Trophoblast cell (in vitro differentiated cells and primary cell): ENCODE measurements around the gene ZNF714.

ENCODE experiments used
- DNase-seq, 2 donors: peaks; one replicate each; pipeline ENCODE4 v3.0.0-alpha.2; 2016
- H2AFZ ChIP-seq: 2 replicates; pipeline ENCODE4 v1.6.1; 2013; ENCODE audit warnings: low read length, moderate library complexity, mild to moderate bottlenecking; ENCODE audit not compliant: insufficient read depth, poor library complexity
- H2AK5ac ChIP-seq: 2 replicates; pipeline ENCODE4 v1.6.1; 2013; ENCODE audit warnings: mild to moderate bottlenecking, low read length
- H2BK120ac ChIP-seq: 2 replicates; pipeline ENCODE4 v1.6.1; 2013; ENCODE audit warnings: low read length, mild to moderate bottlenecking, moderate library complexity; ENCODE audit not compliant: insufficient read depth, poor library complexity
- H2BK12ac ChIP-seq: 2 replicates; pipeline ENCODE4 v1.6.1; 2013; ENCODE audit warnings: mild to moderate bottlenecking, low read length, moderate library complexity
- H2BK5ac ChIP-seq: 2 replicates; pipeline ENCODE4 v1.6.1; 2013; ENCODE audit warnings: low read length, low read depth, moderate library complexity, mild to moderate bottlenecking; ENCODE audit not compliant: poor library complexity
- H3K14ac ChIP-seq: 2 replicates; pipeline ENCODE4 v1.6.1; 2013; ENCODE audit warnings: mild to moderate bottlenecking, low read length
- H3K18ac ChIP-seq: 2 replicates; pipeline ENCODE4 v1.6.1; 2013; ENCODE audit warnings: mild to moderate bottlenecking, low read length
- H3K23ac ChIP-seq: 2 replicates; pipeline ENCODE4 v1.6.1; 2013; ENCODE audit warnings: low read length
- H3K27ac ChIP-seq: 2 replicates; pipeline ENCODE4 v1.5.1; 2013; ENCODE audit warnings: low read depth, mild to moderate bottlenecking, inconsistent platforms, low read length, moderate library complexity
- H3K27me3 ChIP-seq: 2 replicates; pipeline ENCODE4 v1.6.1; 2013; ENCODE audit warnings: inconsistent platforms, mild to moderate bottlenecking, low read length, moderate library complexity; ENCODE audit not compliant: insufficient read depth
- H3K36me3 ChIP-seq, 2 experiments: 1 replicate in 1 of 2; 2 replicates in 1 of 2; pipeline ENCODE4 v1.6.1; 2013; ENCODE audit warnings: low read length in 2 of 2, mild to moderate bottlenecking in 2 of 2, moderate library complexity in 1 of 2; ENCODE audit not compliant: insufficient read depth in 2 of 2, control insufficient read depth in 1 of 2
- H3K4ac ChIP-seq: 2 replicates; pipeline ENCODE4 v1.6.1; 2013; ENCODE audit warnings: low read depth, mild to moderate bottlenecking, low read length, moderate library complexity
- H3K4me1 ChIP-seq, 2 experiments: 1 replicate in 1 of 2; 2 replicates in 1 of 2; pipeline ENCODE4 v1.6.1; 2013; ENCODE audit warnings: low read length in 2 of 2, mild to moderate bottlenecking in 2 of 2, moderate library complexity in 1 of 2; ENCODE audit not compliant: insufficient read depth in 2 of 2, control insufficient read depth in 1 of 2
- H3K4me2 ChIP-seq: 2 replicates; pipeline ENCODE4 v1.6.1; 2013; ENCODE audit warnings: inconsistent platforms, mild to moderate bottlenecking, low read length, moderate library complexity
- H3K4me3 ChIP-seq: 2 replicates; pipeline ENCODE4 v1.5.1; 2013; ENCODE audit warnings: mild to moderate bottlenecking, low read depth, low read length, inconsistent platforms
- H3K79me1 ChIP-seq: one replicate; pipeline ENCODE4 v1.6.1; 2013; ENCODE audit warnings: low read length
- H3K79me2 ChIP-seq: 2 replicates; pipeline ENCODE4 v1.6.1; 2013; ENCODE audit warnings: low read length, mild to moderate bottlenecking; ENCODE audit not compliant: control insufficient read depth, insufficient read depth, poor library complexity
- H3K9ac ChIP-seq: 2 replicates; pipeline ENCODE4 v1.6.1; 2013; ENCODE audit warnings: mild to moderate bottlenecking, low read length
- H3K9me3 ChIP-seq: 2 replicates; pipeline ENCODE4 v1.6.1; 2013; ENCODE audit warnings: low read depth, mild to moderate bottlenecking, control low read depth, inconsistent platforms, low read length; ENCODE audit not compliant: insufficient read depth
- H4K12ac ChIP-seq: 2 replicates; pipeline ENCODE4 v1.6.1; 2013; ENCODE audit warnings: low read depth, mild to moderate bottlenecking, low read length, moderate library complexity
- H4K8ac ChIP-seq: 2 replicates; pipeline ENCODE4 v1.6.1; 2013; ENCODE audit warnings: low read depth, mild to moderate bottlenecking, low read length, moderate library complexity
- H4K91ac ChIP-seq: one replicate; pipeline ENCODE4 v1.6.1; 2013; ENCODE audit warnings: low read depth, mild to moderate bottlenecking, low read length, moderate library complexity
- WGBS: extraction: QIAGEN DNeasy Blood & Tissue Kit; methylation state at CpG from one replicate; pipeline ENCODE4 v1.1.7; 2013; ENCODE audit warnings: missing lambda C conversion rate; ENCODE audit not compliant: insufficient read length, insufficient coverage; ENCODE audit errors: extremely low coverage; 5-methylcytosine and 5-hydroxymethylcytosine counted together

The ZNF714 gene

GRCh38 chr19:21052902-21053301, 29.1 kb upstream of the ZNF714 start:
- no peak overlapping the region for H3K18ac ChIP-seq
- H3K36me3 ChIP-seq = peaks cover 20 to 27% of the 10 kb centered on the region in 2 experiments
- H3K4me1 ChIP-seq = no peaks in the 10 kb centered on the region
- no peak overlapping the region for H3K4me3 ChIP-seq
- H3K14ac ChIP-seq = no peak overlapping the region
- no peak overlapping the region for H3K23ac ChIP-seq
- no peaks in the 10 kb centered on the region for H3K9me3 ChIP-seq
- H2BK120ac ChIP-seq = no peak overlapping the region
- no peak for DNase-seq
- no peak overlapping the region for H4K91ac ChIP-seq
- H2AFZ ChIP-seq = no peak overlapping the region
- H3K79me1 ChIP-seq = no peaks in the 10 kb centered on the region
- H3K4me2 ChIP-seq = no peak overlapping the region
- no peak overlapping the region for H2BK5ac ChIP-seq
- no CpG with 5 or more reads among the region's 5 CpGs for WGBS
- H4K12ac ChIP-seq = no peak overlapping the region
- no peak overlapping the region for H3K9ac ChIP-seq
- H3K79me2 ChIP-seq = no peaks in the 10 kb centered on the region
- no peaks in the 10 kb centered on the region for H3K27me3 ChIP-seq
- no peak overlapping the region for H3K4ac ChIP-seq
- no peak overlapping the region for H2AK5ac ChIP-seq
- no peak overlapping the region for H4K8ac ChIP-seq
- no peak overlapping the region for H2BK12ac ChIP-seq
- H3K27ac ChIP-seq = no peak overlapping the region

GRCh38 chr19:21065336-21065735, 16.7 kb upstream of the ZNF714 start:
- H3K9me3 ChIP-seq = peaks cover 4% of the 10 kb centered on the region
- DNase-seq = no peak
- H4K12ac ChIP-seq = no peak overlapping the region
- H4K91ac ChIP-seq = no peak overlapping the region
- H2BK12ac ChIP-seq = no peak overlapping the region
- H3K36me3 ChIP-seq = peaks cover 5% of the 10 kb centered on the region in 2 experiments
- H3K18ac ChIP-seq = no peak overlapping the region
- no peak overlapping the region for H2BK5ac ChIP-seq
- H3K4me3 ChIP-seq = no peak overlapping the region
- no peak overlapping the region for H2BK120ac ChIP-seq
- no peak overlapping the region for H3K4me2 ChIP-seq
- no peak overlapping the region for H2AFZ ChIP-seq
- no peaks in the 10 kb centered on the region for H3K4me1 ChIP-seq
- H3K14ac ChIP-seq = no peak overlapping the region
- H4K8ac ChIP-seq = no peak overlapping the region
- no peak overlapping the region for H3K9ac ChIP-seq
- no peaks in the 10 kb centered on the region for H3K27me3 ChIP-seq
- no peak overlapping the region for H2AK5ac ChIP-seq
- H3K4ac ChIP-seq = no peak overlapping the region
- no peak overlapping the region for H3K23ac ChIP-seq
- H3K79me2 ChIP-seq = no peaks in the 10 kb centered on the region
- H3K79me1 ChIP-seq = no peaks in the 10 kb centered on the region
- H3K27ac ChIP-seq = no peak overlapping the region

- H2BK5ac ChIP-seq = no peak overlapping the region
- H3K79me2 ChIP-seq = peaks cover 7% of the 10 kb centered on the region
- peak overlapping the region; percentile 15 for H3K4ac ChIP-seq
- no peak overlapping the region for H2AK5ac ChIP-seq
- H3K9me3 ChIP-seq = no peaks in the 10 kb centered on the region
- H3K27me3 ChIP-seq = no peaks in the 10 kb centered on the region
- no peak overlapping the region for H4K12ac ChIP-seq
- H3K36me3 ChIP-seq = peaks cover 0 to 3% of the 10 kb centered on the region in 2 experiments
- H3K14ac ChIP-seq = no peak overlapping the region
- H2BK120ac ChIP-seq = no peak overlapping the region
- H3K4me2 ChIP-seq = peak overlapping the region; percentile 42
- H2AFZ ChIP-seq = no peak overlapping the region
- H4K8ac ChIP-seq = no peak overlapping the region
- peaks cover 0 to 2% of the 10 kb centered on the region in 2 experiments for H3K4me1 ChIP-seq
- H3K79me1 ChIP-seq = peaks cover 8% of the 10 kb centered on the region
- H4K91ac ChIP-seq = no peak overlapping the region
- H3K23ac ChIP-seq = no peak overlapping the region
- no peak overlapping the region for H2BK12ac ChIP-seq
- no peak overlapping the region for H3K4me3 ChIP-seq
- no CpG with 5 or more reads among the region's 1 CpG for WGBS
- DNase-seq = peak in 1 of 2 donors; percentile 6
- peak overlapping the region; percentile 44 for H3K27ac ChIP-seq
- H3K18ac ChIP-seq = no peak overlapping the region
- no peak overlapping the region for H3K9ac ChIP-seq
These were observed 2.3 kb downstream of the ZNF714 start for GRCh38 chr19:21084343-21084742.

- H3K9ac ChIP-seq = no peak overlapping the region
- H4K91ac ChIP-seq = no peak overlapping the region
- H3K9me3 ChIP-seq = no peaks in the 10 kb centered on the region
- no peak overlapping the region for H3K23ac ChIP-seq
- H3K27ac ChIP-seq = no peak overlapping the region
- no peak overlapping the region for H4K8ac ChIP-seq
- H4K12ac ChIP-seq = no peak overlapping the region
- no peak overlapping the region for H2BK5ac ChIP-seq
- H3K4me1 ChIP-seq = peaks cover 11 to 13% of the 10 kb centered on the region in 2 experiments
- peaks cover 4 to 7% of the 10 kb centered on the region in 2 experiments for H3K36me3 ChIP-seq
- DNase-seq = no peak
- WGBS = no CpG with 5 or more reads among the region's 3 CpGs
- peaks cover 3% of the 10 kb centered on the region for H3K79me2 ChIP-seq
- no peaks in the 10 kb centered on the region for H3K27me3 ChIP-seq
- H3K18ac ChIP-seq = no peak overlapping the region
- peaks cover 6% of the 10 kb centered on the region for H3K79me1 ChIP-seq
- no peak overlapping the region for H3K4me2 ChIP-seq
- no peak overlapping the region for H2BK120ac ChIP-seq
- H2BK12ac ChIP-seq = no peak overlapping the region
- H2AK5ac ChIP-seq = no peak overlapping the region
- H2AFZ ChIP-seq = no peak overlapping the region
- H3K4me3 ChIP-seq = no peak overlapping the region
- no peak overlapping the region for H3K4ac ChIP-seq
- H3K14ac ChIP-seq = no peak overlapping the region
These were observed 5.9 kb downstream of the ZNF714 start for GRCh38 chr19:21087871-21088270.
